Activated CD4-positive, alpha-beta T cell treated with anti-CD3 and anti-CD28 coated beads, Interleukin-2, amount 50 U/mL, for 4 hours (primary cell): ENCODE data around the gene GNB3.
"Not testable (repeated sequence)": the region's sequence is repeated elsewhere in the genome, so short reads cannot be mapped to it uniquely, and the experiment has no call there.

Source experiments
- DNase-seq, 2 experiments: peaks; one replicate each; pipeline ENCODE4 v3.0.0-alpha.2; 2020

The GNB3 gene

DNA sequence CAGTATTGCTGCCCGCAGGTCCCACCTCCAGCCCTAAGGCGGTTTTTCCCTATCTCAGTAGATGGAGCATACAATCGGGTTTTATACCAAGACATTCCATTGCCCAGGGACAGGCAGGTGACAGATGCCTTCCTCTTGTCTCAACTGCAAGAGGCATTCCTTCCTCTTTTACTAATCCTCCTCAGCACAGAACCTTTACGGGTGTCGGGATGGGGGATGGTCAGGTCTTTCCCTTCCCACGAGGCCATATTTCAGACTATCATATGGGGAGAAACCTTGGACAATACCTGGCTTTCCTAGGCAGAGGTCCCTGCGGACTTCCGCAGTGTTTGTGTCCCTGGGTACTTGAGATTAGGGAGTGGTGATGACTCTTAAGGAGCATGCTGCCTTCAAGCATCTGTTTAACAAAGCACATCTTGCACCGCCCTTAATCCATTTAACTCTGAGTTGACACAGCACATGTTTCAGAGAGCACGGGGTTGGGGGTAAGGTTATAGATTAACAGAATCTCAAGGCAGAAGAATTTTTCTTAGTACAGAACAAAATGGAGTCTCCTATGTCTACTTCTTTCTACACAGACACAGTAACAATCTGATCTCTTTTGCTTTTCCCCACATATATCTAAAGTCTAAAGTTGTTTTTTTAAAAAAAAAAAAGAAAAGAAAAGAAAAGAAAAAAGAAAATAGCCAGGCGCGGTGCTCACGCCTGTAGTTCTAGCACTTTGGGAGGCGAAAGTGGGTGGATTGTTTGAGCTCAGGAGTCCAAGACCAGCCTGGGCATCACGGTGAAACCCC lies 45.7 kb downstream of the GNB3 start:
- not testable (repeated sequence) for DNase-seq

DNA sequence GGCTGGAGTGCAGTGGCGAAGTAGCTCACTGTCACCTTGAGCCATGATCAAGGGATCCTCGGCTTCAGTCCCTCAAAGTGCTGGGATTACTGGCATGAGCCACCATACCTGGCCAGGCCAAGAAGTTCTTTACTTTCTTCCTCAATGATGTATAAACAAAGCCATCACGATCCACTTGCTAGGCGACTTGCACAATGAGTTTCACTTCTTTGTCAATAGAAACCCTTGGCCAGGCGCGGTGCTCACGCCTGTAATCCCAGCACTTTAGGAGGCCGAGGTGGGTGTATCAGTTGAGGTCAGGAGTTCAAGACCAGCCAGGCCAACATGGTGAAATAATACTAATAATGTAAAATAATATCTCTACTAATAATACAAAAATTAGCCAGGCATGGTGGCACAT lies 46.7 kb downstream of the GNB3 start:
- no peak for DNase-seq

DNA sequence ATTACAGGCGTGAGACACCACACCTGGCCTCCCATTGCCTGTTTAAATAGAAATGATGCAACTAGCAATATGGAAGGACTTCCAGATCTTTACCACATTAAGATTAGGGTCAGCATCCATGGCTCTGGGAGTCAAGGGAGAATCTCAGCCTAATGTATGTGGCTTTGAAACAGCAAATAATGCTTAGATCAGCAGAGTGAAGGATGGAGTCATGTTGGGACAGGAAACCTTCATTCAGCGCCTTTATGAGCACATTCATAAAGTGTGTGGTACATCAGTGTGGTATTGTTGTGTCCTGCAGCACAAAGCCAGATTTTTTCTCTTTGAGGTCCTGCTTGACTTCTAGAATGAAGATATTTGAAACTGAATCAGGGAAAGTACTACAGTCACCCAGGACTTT lies 47.6 kb downstream of the GNB3 start:
- no peak for DNase-seq

- DNase-seq = not testable (repeated sequence)
Measured at GRCh38 chr12:6888794-6889193, 48.1 kb downstream of the GNB3 start.

- DNase-seq = not testable (repeated sequence)
Measured at GRCh38 chr12:6889775-6890573, 49.2 kb downstream of the GNB3 start.

- DNase-seq = peak; percentile 99
Measured at GRCh38 chr12:6890789-6891645, 50.3 kb downstream of the GNB3 start.

DNA sequence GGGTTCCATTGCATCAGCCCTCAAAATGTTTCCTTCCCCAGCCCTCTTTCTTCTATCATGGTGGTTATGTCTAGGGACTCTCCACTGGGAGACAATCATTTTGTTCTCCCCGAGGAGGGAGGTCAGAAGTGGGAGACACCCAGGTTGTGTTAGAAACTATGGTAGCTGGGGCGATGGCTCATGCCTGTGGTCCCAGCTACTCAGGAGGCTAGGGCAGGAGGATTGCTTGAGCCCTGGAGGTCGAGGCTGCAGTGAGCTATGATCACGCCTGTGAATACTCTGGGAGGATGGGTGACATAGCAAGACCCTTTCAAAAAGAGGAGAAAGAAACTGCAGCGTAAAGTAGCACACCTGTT lies 50.9 kb downstream of the GNB3 start:
- no peak for DNase-seq

- not testable (repeated sequence) for DNase-seq
Measured at GRCh38 chr12:6892683-6893082, 52.0 kb downstream of the GNB3 start.

- no peak for DNase-seq
Measured at GRCh38 chr12:6894321-6894720, 53.6 kb downstream of the GNB3 start.
